Panc1 (cell line): Measurements from ENCODE around the gene RADX.

Experiments used
- POLR2AphosphoS5 ChIP-seq: IDR thresholded peaks from 2 replicates; pipeline ENCODE4 v1.6.1; 2012; ENCODE audit warnings: mild to moderate bottlenecking, low read depth, low read length, moderate library complexity
- SIN3A ChIP-seq: IDR thresholded peaks from 2 replicates; pipeline ENCODE4 v1.6.1; 2012; ENCODE audit warnings: low read depth, mild to moderate bottlenecking, low read length, moderate library complexity, borderline replicate concordance; ENCODE audit not compliant: insufficient read depth
- TF ChIP-seq, protein P1 (sequence below), 2 experiments: IDR thresholded peaks; 2 replicates each; pipeline ENCODE4 v1.6.1; 2011 to 2012; ENCODE audit warnings: low read depth in 2 of 2, control low read depth in 1 of 2, low read length in 1 of 2, mild to moderate bottlenecking in 1 of 2, moderate library complexity in 1 of 2; ENCODE audit not compliant: insufficient read depth in 1 of 2
- TF ChIP-seq, protein P2 (sequence below): fragments of 450-650 bp; IDR thresholded peaks from 2 replicates; pipeline ENCODE4 v1.5.1; 2017; ENCODE audit warnings: mild to moderate bottlenecking

DNA sequence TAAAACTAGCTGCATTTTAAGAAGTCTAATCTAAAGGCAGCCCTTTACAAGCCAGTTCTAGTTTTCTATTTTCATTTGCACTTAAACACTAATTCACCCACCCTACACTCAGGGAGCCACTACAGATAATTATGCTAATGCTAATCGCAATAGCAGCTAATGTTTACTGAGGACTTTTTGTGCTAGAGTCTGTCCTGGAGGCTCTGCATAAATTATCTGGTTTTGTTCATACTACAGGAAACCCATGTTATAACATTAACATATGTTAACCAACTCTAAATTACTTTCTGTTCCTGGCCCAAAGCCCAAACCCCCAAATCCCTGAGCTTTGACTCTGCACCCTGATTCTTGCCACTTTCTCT is 480 bp upstream of the RADX start:
- TF ChIP-seq, protein P1, sequence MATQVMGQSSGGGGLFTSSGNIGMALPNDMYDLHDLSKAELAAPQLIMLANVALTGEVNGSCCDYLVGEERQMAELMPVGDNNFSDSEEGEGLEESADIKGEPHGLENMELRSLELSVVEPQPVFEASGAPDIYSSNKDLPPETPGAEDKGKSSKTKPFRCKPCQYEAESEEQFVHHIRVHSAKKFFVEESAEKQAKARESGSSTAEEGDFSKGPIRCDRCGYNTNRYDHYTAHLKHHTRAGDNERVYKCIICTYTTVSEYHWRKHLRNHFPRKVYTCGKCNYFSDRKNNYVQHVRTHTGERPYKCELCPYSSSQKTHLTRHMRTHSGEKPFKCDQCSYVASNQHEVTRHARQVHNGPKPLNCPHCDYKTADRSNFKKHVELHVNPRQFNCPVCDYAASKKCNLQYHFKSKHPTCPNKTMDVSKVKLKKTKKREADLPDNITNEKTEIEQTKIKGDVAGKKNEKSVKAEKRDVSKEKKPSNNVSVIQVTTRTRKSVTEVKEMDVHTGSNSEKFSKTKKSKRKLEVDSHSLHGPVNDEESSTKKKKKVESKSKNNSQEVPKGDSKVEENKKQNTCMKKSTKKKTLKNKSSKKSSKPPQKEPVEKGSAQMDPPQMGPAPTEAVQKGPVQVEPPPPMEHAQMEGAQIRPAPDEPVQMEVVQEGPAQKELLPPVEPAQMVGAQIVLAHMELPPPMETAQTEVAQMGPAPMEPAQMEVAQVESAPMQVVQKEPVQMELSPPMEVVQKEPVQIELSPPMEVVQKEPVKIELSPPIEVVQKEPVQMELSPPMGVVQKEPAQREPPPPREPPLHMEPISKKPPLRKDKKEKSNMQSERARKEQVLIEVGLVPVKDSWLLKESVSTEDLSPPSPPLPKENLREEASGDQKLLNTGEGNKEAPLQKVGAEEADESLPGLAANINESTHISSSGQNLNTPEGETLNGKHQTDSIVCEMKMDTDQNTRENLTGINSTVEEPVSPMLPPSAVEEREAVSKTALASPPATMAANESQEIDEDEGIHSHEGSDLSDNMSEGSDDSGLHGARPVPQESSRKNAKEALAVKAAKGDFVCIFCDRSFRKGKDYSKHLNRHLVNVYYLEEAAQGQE (IDR thresholded peaks at IDR 0.05; ENCODE audit: insufficient read depth in 1 of 2, low read depth in 2 of 2, low read length in 1 of 2): no peak
- TF ChIP-seq, protein P2, sequence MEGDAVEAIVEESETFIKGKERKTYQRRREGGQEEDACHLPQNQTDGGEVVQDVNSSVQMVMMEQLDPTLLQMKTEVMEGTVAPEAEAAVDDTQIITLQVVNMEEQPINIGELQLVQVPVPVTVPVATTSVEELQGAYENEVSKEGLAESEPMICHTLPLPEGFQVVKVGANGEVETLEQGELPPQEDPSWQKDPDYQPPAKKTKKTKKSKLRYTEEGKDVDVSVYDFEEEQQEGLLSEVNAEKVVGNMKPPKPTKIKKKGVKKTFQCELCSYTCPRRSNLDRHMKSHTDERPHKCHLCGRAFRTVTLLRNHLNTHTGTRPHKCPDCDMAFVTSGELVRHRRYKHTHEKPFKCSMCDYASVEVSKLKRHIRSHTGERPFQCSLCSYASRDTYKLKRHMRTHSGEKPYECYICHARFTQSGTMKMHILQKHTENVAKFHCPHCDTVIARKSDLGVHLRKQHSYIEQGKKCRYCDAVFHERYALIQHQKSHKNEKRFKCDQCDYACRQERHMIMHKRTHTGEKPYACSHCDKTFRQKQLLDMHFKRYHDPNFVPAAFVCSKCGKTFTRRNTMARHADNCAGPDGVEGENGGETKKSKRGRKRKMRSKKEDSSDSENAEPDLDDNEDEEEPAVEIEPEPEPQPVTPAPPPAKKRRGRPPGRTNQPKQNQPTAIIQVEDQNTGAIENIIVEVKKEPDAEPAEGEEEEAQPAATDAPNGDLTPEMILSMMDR: no peak
- no peak for TF ChIP-seq SIN3A
- no peak for TF ChIP-seq POLR2AphosphoS5
